Stimulated activated CD8-positive, alpha-beta memory T cell treated with anti-CD3 and anti-CD28 coated beads, Interleukin-2, amount 100 ng/mL, for 48 hours (primary cell): ENCODE measurements around the gene GOLT1A.

ENCODE experiments used
- DNase-seq, 2 donors: peaks; one replicate each; pipeline ENCODE4 v3.0.0-alpha.2; 2020; ENCODE audit warnings: low read depth in 2 of 2

Gene GOLT1A

DNA sequence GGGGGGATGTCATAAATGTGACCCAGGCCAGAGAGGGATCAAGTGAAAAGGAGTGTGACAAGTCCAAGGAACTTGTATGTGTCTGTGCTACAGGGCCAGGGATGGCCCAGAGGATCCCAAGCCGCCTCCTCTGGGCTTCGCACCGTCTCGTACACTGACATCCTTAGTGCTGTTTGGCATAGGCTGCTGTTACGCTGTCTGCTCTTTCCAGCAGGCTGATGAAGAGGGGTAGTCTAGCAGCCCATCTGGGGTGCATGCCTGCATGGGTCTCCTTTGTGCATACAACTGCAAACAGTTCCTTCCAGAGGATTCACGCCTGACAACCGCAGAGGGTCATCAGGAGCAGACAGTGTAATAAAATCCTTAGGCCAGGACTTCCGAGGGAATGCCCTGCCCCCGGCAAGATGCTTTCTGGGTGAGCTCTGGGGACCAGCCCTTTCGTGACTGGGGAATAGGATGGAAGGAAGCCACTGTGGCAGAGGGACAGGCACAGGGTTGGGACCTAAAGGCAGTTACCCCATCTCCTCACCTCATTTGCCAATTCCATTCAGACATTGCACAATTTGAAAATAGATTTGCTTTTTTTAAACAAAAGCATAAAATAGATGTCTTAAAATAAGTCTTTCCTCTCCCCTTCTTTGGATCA is 6.3 kb upstream of the GOLT1A start:
- no peak for DNase-seq

DNA sequence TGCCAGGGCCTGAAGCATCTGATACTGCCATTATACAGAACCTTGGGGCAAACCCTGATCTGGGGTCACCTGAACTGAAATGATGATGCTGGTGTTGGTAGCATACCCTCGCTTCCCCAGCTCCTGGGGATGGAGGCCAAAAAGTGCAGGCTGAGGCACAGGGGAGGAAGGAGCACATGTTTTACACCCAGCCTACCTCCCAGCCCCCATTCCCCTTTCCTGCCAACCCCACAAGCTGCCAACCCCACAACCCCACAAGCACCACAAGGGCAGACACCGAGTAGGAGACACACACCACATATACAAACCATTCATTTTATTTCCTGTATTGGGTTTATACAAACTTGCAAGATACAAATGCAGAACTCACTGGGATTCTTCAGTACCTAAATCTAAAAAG is 4.8 kb upstream of the GOLT1A start:
- DNase-seq, result no peak

GRCh38 chr1:204217648-204218000 is 3.8 kb upstream of the GOLT1A start:
- DNase-seq, result no peak

- no peak for DNase-seq
Observed at GRCh38 chr1:204216880-204217647, 3.3 kb upstream of the GOLT1A start.

DNA sequence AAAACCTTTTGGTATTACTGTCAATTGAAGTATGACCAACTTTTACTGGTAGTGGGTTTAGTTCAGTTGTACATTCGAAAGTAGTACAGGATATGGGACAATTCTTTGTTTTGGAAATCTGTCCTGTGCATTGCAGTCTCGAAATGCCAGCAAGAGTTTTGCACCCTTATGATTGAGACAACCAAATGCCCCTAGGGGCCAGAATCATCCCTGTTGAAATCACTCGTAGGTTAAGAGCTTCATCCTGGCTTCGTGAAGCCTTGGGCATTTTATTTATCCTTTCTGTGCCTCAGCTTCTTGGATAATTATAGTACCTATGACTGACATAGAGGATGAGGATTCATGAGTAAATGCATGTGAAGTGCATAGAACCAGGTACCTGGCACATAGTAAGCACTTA is 2.4 kb upstream of the GOLT1A start:
- DNase-seq, result no peak

GRCh38 chr1:204212715-204213114 is 1.1 kb downstream of the GOLT1A start:
- DNase-seq, result no peak

DNA sequence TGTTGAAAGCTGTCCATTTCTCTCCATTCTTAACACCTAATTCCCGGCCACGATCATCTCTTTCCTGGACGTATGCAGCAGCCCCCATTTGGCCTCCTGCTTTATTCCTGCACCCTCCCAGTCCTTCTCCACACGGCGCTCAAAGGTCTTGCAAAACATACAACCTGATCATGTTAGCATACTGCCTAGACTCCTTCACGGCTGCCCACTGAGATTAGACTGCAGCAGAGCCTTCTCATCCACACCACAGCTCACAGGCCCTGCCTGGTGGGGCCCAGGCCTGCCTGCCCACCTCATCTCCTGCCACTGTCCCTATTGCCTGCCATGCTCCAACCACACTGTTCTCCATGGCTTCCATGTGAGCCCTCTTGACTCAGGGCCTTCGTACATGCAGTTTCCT is 2.7 kb downstream of the GOLT1A start:
- no peak for DNase-seq

DNA sequence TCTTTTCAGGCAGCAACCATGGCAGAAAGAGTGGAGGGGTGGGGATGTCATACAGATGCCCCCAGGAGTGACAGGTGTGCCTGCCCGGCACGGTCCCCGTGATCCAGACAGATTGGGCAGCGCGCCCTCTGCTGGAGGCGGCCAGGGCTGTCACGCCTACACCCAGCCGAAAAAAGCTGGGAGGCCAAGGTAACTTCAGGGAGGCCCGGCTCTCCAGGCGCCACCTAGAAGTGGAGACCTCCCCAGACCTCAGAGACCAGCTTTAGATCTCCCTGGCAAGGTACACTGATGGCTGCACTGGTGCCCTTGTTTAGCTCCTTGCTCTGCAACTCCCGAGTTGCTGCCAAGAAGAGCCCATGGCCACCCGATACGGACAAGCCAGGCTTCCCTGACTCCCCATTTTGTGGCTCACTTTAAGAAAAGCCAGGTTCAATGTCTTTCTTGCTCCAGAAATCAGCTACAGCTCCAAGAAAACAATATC is 6.6 kb downstream of the GOLT1A start:
- peak; percentile 70 to 72 for DNase-seq

DNA sequence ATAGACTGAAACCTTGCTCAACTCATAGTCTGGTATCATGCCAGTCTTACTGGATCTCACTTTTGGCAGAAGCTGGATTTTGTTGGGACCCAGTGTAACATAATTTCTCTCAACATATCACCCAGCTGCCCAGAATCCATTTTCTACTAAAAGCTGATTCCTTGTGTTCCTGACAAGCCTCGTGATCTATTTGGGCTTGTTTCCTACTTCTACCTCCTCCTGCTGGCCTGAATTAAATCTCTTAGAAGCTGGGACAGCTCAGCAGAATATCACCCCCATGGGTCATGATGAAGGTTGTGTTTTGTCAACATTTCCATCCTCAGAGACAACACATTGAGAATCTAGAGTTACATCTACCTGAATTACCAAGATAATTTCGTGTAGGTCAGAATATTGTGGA is 7.7 kb downstream of the GOLT1A start:
- DNase-seq, result no peak

GRCh38 chr1:204205486-204205885 is 8.3 kb downstream of the GOLT1A start:
- DNase-seq, result no peak

DNA sequence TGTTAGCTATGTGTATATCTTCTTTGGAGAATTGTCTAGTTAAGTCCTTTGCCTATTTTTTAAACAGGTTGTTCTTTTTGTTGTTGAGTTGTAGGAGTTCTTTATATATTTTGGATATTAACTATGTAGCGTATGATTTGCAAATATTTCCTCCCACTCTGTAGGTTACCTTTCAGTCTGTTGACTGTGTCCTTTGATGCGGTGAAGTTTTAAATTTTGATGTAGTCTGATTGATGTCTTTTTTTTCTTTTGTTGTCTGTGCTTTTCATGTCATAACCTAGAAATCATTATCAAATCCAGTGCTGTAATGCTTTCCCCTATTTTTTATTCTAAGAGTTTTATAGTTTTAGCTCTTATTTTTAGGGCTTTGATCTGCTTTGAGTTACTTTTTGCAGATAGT is 8.8 kb downstream of the GOLT1A start:
- no peak for DNase-seq

DNA sequence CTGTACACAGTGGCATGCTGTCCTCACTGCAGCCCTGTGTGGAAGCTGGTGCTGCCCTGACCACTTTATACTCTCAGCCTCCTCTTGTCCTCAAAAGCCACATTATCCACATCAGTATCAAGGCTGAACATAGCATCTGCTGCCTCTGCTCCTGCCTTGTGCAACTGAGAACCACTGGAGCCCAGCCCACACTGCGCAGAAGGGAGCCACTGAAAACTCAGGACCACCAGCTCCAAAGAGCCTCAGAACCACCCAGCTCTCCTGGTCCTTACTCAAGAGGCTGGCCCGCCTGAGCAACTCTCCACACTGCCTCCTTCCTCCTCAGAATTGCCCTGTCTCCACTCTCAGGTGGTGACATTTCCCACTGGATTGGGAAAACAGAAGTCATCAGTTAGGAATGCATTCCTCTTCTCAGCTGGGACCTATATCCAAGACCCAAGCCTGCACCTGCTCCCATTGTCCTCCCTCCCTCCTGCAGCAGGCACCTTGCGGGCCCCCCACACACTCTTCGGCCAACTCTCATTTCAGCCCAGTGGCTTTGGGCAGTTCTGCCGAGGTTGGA is 10.5 kb downstream of the GOLT1A start:
- no peak for DNase-seq

DNA sequence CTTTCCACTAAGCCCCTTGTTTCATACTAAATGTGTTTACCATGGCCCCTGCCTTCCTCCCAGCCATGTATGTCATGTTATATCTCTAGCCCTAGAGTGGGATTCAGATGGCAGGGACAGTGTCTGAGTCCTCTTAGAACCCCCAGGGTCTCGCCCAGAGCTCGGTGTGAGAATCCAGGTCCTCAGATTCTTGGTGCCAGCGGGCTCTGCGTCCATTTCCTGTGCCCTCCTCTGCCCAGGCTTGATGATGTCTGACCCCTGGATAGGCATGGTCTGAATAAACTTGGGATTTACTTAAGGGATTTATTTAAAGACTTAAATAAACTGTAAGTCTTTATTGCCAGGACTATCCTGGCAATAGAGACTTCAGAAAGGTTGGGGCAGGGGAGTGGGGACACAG is 11.3 kb downstream of the GOLT1A start:
- no peak for DNase-seq

DNA sequence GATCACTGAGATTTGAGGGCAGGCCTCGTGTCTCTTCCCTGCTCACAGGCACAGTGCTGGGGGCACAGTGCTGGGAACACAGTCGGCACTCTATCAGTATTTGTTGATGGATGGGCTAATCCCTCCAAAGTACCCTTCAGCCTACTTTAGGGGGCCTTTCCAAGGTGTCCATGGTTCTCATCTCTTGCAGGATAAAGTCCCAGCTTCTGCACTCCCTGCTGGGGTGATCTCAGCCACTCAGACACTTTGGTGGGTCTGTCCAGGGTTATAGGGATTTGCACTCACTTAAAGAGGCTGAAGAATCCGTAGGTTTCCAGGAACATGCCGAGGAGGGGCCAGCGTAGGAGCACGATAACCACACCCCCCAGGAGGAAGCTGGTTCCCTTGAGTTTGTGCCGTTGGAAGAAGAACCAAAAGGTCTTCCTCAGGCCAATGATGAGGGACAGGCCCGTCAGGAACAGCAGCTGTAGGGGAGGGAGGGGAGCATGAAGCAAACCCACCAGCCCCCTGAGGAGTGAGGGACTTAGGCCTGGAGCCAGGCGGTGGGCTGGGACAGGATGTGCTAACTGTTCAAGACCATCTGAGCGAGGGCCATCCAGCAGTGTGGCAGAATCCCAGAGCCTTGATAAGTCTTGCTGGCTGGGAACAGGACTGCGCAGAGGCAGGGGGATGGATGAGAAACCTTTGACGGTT is 12.3 kb downstream of the GOLT1A start:
- no peak for DNase-seq

GRCh38 chr1:204199579-204199978 is 14.2 kb downstream of the GOLT1A start:
- DNase-seq, result no peak

DNA sequence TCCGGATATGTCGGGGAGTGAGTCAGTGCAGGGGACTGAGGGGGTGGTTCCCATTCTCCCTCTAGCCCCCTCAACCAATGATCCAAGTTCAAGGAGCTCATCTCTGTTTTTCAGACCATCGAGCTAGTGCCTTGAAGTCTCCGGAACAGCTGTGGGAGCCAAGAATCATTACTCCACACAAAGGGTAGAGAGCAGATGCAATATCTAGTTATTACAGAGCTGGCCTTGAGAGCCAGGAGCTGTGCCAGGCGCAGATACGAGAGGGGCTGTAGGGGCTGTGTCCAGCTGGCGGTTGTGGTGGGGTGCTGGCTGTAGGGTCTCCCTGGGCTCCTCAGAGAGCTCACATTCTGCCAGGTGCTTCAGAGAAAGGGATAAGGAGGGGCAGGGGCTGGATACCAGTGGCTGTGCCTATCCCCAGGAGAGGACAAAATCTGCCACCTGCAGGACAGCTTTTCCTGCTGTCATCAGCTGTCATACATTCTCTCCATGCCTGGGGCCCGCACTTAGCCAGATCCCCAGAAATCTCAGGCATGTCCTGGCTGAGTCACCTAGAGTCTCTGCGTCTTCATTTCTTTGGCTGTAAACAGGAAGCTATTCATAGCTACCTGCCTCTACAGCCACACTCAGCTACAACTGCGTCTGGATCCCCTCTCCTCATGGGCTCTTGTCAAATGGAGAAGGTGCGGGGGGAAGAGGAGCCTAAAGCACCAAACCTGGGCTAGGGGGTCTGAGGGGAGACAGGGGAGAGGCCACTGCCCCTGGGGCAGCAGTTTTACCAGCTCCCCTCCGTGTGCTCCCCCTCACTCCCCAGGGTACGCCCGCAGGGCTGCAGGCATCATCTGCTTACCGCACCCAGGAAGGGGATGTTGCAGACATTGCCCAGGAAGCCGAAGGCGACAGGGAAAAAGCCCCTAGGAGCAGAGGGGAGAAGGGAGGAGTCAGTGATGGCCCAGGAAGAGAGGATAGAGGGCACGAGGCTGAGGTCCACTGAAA is 15.1 kb downstream of the GOLT1A start:
- DNase-seq, result no peak

DNA sequence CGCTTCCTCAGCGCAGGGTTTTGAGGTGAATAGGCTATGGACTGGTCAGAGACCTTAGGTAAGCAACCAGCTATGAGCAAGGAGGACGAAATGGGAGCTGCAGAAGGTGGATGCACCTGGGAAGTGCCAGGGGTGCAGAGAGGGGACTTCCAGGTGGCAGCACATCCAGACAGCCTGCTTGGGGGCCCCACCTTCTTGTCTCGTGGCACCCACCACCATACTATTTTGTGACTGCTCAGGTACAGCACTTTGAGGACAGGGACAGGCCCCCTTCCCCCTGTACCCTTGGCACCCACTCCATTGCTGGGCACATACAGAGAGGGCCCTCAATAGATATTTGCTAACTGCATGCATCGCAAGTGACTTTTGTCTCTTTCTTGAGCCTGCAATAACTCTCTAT is 16.7 kb downstream of the GOLT1A start:
- DNase-seq, result no peak

DNA sequence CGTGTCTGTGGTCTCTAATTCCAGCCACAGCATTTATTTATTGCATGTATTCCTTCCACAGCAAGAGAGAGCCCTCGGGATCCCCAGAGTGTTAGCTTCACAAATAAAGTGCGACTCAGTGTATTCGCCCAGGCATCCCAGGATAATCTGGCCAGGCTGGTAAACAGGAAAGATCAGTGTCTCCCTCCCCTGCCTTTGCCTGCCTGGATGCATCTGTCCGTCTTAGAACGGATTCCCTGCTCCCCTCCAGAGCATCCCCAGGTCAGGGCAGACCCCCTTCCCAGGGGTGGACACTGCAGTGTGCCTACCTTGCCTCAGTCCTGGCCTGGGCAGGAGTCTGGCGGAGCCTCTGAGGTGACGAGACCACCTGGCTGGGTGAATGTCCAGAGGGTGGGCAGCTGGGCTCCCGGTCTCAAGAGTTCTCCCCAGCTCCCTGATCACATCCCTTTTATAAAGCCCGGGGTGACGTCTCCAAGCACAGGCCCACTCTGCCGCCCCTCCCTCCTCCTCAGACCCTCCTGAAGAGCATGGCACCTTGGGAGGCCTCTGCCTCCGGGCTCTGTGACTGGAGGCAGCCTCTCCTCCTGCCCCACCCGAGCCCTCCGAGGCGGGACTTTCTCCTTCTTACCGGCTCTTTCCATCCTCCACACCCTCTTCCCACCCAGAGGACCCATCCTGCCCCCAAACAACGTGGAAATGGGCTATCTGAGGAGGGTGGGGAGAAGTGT is 17.6 kb downstream of the GOLT1A start, which contains the start of gene KISS1:
TSS of gene KISS1 (minus strand) at position 424 of the 728 bp plus-strand sequence. CDS start 3,615 bp downstream, outside the sequence.
- DNase-seq, result no peak

GRCh38 chr1:204194771-204195170 is 19.0 kb downstream of the GOLT1A start:
- no peak for DNase-seq

DNA sequence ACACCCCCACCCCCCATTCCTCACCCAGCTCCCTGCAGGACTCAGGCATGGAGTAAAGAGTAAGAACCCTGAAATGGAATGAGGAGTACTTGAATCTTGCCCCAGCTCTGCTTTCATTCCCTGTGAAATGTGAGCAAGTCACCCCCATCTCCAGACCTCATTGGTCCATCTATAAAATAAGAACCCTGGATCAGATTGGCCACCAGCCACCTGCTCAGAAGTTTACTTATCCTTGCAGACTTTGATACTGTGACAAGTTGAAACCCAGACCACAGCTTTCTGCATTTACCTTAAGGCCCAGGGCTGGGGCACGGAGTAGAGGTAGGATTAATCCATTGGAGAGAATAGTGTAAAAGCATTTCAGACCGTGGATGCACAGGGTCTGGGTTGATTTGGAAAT is 19.7 kb downstream of the GOLT1A start:
- no peak for DNase-seq
